H1 (cell line): ENCODE measurements around the gene CMKLR1. TPM values are rescaled to one million over a fixed set of nuclear protein-coding genes. Genes with fewer than 3 reads are reported as not detected.
A peak's percentile ranks its signal among the peaks of the same experiment; 100 is the strongest.

Experiments
- CTCF ChIA-PET: fragments of 300-600 bp; sonication (Branson Sonifier 250); formaldehyde crosslinking; loops from one replicate; lab custom pipeline; 2021; ENCODE audit not compliant: partially characterized antibody; lab: Charles Lee
- POLR2A ChIA-PET: fragments of 300-600 bp; sonication (Branson Sonifier 250); formaldehyde crosslinking; loops from one replicate; lab custom pipeline; 2021; ENCODE audit warnings: inconsistent platforms; ENCODE audit not compliant: partially characterized antibody; lab: Charles Lee
- DNase-seq, 2 experiments: peaks; one replicate each; pipeline versions ENCODE4 v3.0.0 to v3.0.0-alpha.2; 2010 to 2022; ENCODE audit warnings: low spot score in 2 of 2, low read depth in 1 of 2, mixed read lengths in 1 of 2
- FAIRE-seq: peaks from 2 replicates; lab custom pipeline; 2011; peaks lifted over from hg19 to GRCh38; lab: Jason Lieb, UNC
- H2AFZ ChIP-seq: 2 replicates; pipeline ENCODE4 v1.8.1; 2012; ENCODE audit warnings: low read length, inconsistent platforms
- H2AK5ac ChIP-seq: 2 replicates; pipeline ENCODE4 v1.6.1; 2013; ENCODE audit warnings: low read depth, low read length
- H2BK120ac ChIP-seq: replicated peaks from 2 replicates; pipeline ENCODE3; 2013; ENCODE audit warnings: low read depth, low read length, inconsistent platforms
- H2BK12ac ChIP-seq: 2 replicates; pipeline ENCODE4 v1.6.1; 2013; ENCODE audit warnings: low read depth, low read length
- H2BK15ac ChIP-seq: 2 replicates; pipeline ENCODE4 v1.6.1; 2013; ENCODE audit warnings: low read length
- H2BK20ac ChIP-seq: 2 replicates; pipeline ENCODE4 v1.6.1; 2013; ENCODE audit warnings: low read length
- H2BK5ac ChIP-seq: 2 replicates; pipeline ENCODE4 v1.6.1; 2013; ENCODE audit warnings: low read depth, low read length
- H3K14ac ChIP-seq: 2 replicates; pipeline ENCODE4 v1.6.1; 2013; ENCODE audit warnings: inconsistent platforms; ENCODE audit not compliant: insufficient read length
- H3K18ac ChIP-seq: 2 replicates; pipeline ENCODE4 v1.6.1; 2013; ENCODE audit warnings: low read length; ENCODE audit errors: extremely low read depth
- H3K23ac ChIP-seq: 2 replicates; pipeline ENCODE4 v1.6.1; 2013; ENCODE audit warnings: inconsistent platforms; ENCODE audit not compliant: insufficient read length
- H3K23me2 ChIP-seq: 2 replicates; pipeline ENCODE4 v1.6.1; 2013; ENCODE audit warnings: low read depth, low read length
- H3K27ac ChIP-seq: 2 replicates; pipeline ENCODE4 v1.6.1; 2011; ENCODE audit warnings: low read depth, low read length, inconsistent platforms
- H3K27me3 ChIP-seq, 4 experiments: replicated peaks in 1 of 4; 1 replicate in 1 of 4; 2 replicates in 3 of 4; pipeline versions ENCODE4 v1.6.1 to v1.8.1; 2011 to 2013; ENCODE audit warnings: low read length in 3 of 4, mild to moderate bottlenecking in 3 of 4, inconsistent platforms in 2 of 4, mixed read lengths in 2 of 4, moderate library complexity in 1 of 4; ENCODE audit not compliant: control insufficient read depth in 3 of 4, insufficient read depth in 3 of 4; ENCODE audit errors: extremely low read depth in 1 of 4
- H3K36me3 ChIP-seq, 4 experiments: 2 replicates each; pipeline versions ENCODE4 v1.6.1 to v1.8.1; 2011 to 2013; ENCODE audit warnings: mild to moderate bottlenecking in 4 of 4, low read length in 3 of 4, moderate library complexity in 2 of 4, control low read depth in 1 of 4, inconsistent platforms in 1 of 4; ENCODE audit not compliant: insufficient read depth in 4 of 4, control insufficient read depth in 2 of 4
- H3K4ac ChIP-seq: replicated peaks from 2 replicates; pipeline ENCODE3; 2013; ENCODE audit warnings: low read length, low read depth, mixed read lengths, inconsistent platforms; ENCODE audit not compliant: insufficient read length
- H3K4me1 ChIP-seq, 4 experiments: replicated peaks in 1 of 4; 1 replicate in 1 of 4; 2 replicates in 3 of 4; pipeline versions ENCODE4 v1.6.1 to v1.8.1; 2011 to 2013; ENCODE audit warnings: low read length in 3 of 4, inconsistent platforms in 2 of 4, mixed read lengths in 1 of 4; ENCODE audit not compliant: insufficient read depth in 4 of 4, control insufficient read depth in 3 of 4
- H3K4me2 ChIP-seq, 2 experiments: 2 replicates each; pipeline versions ENCODE4 v1.6.1 to v1.8.1; 2011 to 2013; ENCODE audit warnings: low read depth in 2 of 2, low read length in 2 of 2, control low read depth in 1 of 2, inconsistent platforms in 1 of 2, mild to moderate bottlenecking in 1 of 2; ENCODE audit not compliant: insufficient read depth in 1 of 2
- H3K4me3 ChIP-seq, 4 experiments: fragments of 200-600, 300-600 bp in 1 of 4; sonication (generic), shearing (Covaris generic), sonication (Bioruptor Twin) in 1 of 4; 2 replicates each; pipeline versions ENCODE4 v1.5.1 to v1.8.1; 2011 to 2016; ENCODE audit warnings: low read length in 4 of 4, low read depth in 3 of 4, control low read depth in 2 of 4, inconsistent platforms in 2 of 4, mild to moderate bottlenecking in 2 of 4, mixed read lengths in 1 of 4, moderate library complexity in 1 of 4; ENCODE audit not compliant: insufficient read depth in 2 of 4; ENCODE audit errors: extremely low read depth in 1 of 4
- H3K56ac ChIP-seq: replicated peaks from 2 replicates; pipeline ENCODE3; 2013; ENCODE audit warnings: low read depth, mild to moderate bottlenecking, mixed read lengths, low read length, inconsistent platforms; ENCODE audit not compliant: insufficient read length
- H3K79me1 ChIP-seq: 2 replicates; pipeline ENCODE4 v1.6.1; 2013; ENCODE audit warnings: low read depth, low read length, control low read depth
- H3K79me2 ChIP-seq, 2 experiments: 2 replicates each; pipeline versions ENCODE4 v1.6.1 to v1.8.1; 2012 to 2013; ENCODE audit warnings: low read length in 2 of 2, mild to moderate bottlenecking in 2 of 2, inconsistent platforms in 1 of 2; ENCODE audit not compliant: insufficient read depth in 2 of 2, control insufficient read depth in 1 of 2
- H3K9ac ChIP-seq, 4 experiments: replicated peaks in 1 of 4; 1 replicate in 1 of 4; 2 replicates in 3 of 4; pipeline versions ENCODE4 v1.6.1 to v1.8.1; 2011 to 2013; ENCODE audit warnings: low read depth in 3 of 4, low read length in 3 of 4, control low read depth in 2 of 4, mild to moderate bottlenecking in 2 of 4, moderate library complexity in 2 of 4, inconsistent platforms in 1 of 4; ENCODE audit errors: extremely low read depth in 1 of 4
- H3K9me3 ChIP-seq, 2 experiments: 2 replicates each; pipeline versions ENCODE4 v1.6.1 to v1.8.1; 2012 to 2013; ENCODE audit warnings: mild to moderate bottlenecking in 2 of 2, moderate library complexity in 2 of 2, control low read depth in 1 of 2, inconsistent platforms in 1 of 2, low read depth in 1 of 2, low read length in 1 of 2, mixed read lengths in 1 of 2; ENCODE audit not compliant: insufficient read depth in 2 of 2
- H4K20me1 ChIP-seq, 2 experiments: replicated peaks in 1 of 2; 2 replicates each; pipeline versions ENCODE3 to v1.8.1; 2011 to 2013; ENCODE audit warnings: inconsistent platforms in 2 of 2, low read length in 2 of 2, mild to moderate bottlenecking in 1 of 2; ENCODE audit not compliant: insufficient read depth in 2 of 2, control insufficient read depth in 1 of 2
- H4K5ac ChIP-seq: 2 replicates; pipeline ENCODE4 v1.6.1; 2013; ENCODE audit warnings: low read length, low read depth, mixed read lengths, inconsistent platforms; ENCODE audit not compliant: insufficient read length
- H4K8ac ChIP-seq: 2 replicates; pipeline ENCODE4 v1.8.0; 2013; ENCODE audit warnings: mild to moderate bottlenecking, moderate library complexity, low read length, inconsistent platforms; ENCODE audit not compliant: insufficient read depth; ENCODE audit errors: extremely low read depth
- H4K91ac ChIP-seq: replicated peaks from 2 replicates; pipeline ENCODE3; 2013; ENCODE audit warnings: low read length, mixed read lengths, inconsistent platforms; ENCODE audit not compliant: insufficient read length
- ASH2L ChIP-seq: fragments of 200-600, 300-600 bp; sonication (generic); IDR thresholded peaks from one replicate; pipeline ENCODE4 v1.7.1; 2017; ENCODE audit warnings: low read length
- CEBPB ChIP-seq: IDR thresholded peaks from 2 replicates; pipeline ENCODE4 v1.6.1; 2012; ENCODE audit warnings: low read depth, low read length
- SIN3A ChIP-seq, 2 experiments: IDR thresholded peaks in 1 of 2; conservative IDR thresholded peaks in 1 of 2; 2 replicates each; pipeline ENCODE4 v1.6.1; 2011 to 2012; ENCODE audit warnings: low read length in 2 of 2, improper control_type of control experiment in 1 of 2, low read depth in 1 of 2, mild to moderate bottlenecking in 1 of 2
- TEAD4 ChIP-seq: IDR thresholded peaks from 2 replicates; pipeline ENCODE4 v1.6.1; 2012; ENCODE audit warnings: low read depth, low read length, inconsistent platforms, mixed read lengths
- YY1 ChIP-seq: IDR thresholded peaks from 2 replicates; pipeline ENCODE4 v1.6.1; 2011; ENCODE audit warnings: low read depth, mild to moderate bottlenecking, low read length
- WGBS, 2 experiments: shearing (Covaris generic) in 1 of 2; methylation state at CpG; one replicate each; pipeline versions ENCODE4 v1.1.6 to v1.1.7; 2013 to 2015; ENCODE audit warnings: low lambda C conversion rate in 2 of 2, mixed read lengths in 2 of 2, inconsistent platforms in 1 of 2, low coverage in 1 of 2, missing lambda C conversion rate in 1 of 2; ENCODE audit not compliant: insufficient replicate concordance in 2 of 2, insufficient coverage in 1 of 2, insufficient read length in 1 of 2; ENCODE audit errors: extremely low coverage in 1 of 2, missing lambda C conversion rate in 1 of 2; 5-methylcytosine and 5-hydroxymethylcytosine counted together
- polyA plus RNA-seq, 7 experiments: library from polyadenylated mRNA; depleted of rRNA in 3 of 7; stranded (reverse) in 5 of 7; unstranded in 2 of 7; fragments of >200 nt in 5 of 7; fragments of 200-250 nt in 2 of 7; gene quantifications; 1 replicate in 5 of 7; 2 replicates in 1 of 7; 4 replicates in 1 of 7; pipeline versions ENCODE4 v1.2.1 to v1.2.3, GENCODE V29; 2011 to 2013; ENCODE audit warnings: missing spikeins in 2 of 7, mixed read lengths in 2 of 7
- total RNA-seq: library from RNA; stranded (reverse); fragmentation: NEBNext Ultra II Directional; extraction: Animal tissue kit (Norgen Biotek cat#: 25700); gene quantifications from 2 replicates; pipeline ENCODE4 v1.2.1, GENCODE V29; 2021

Gene CMKLR1
- total and polyA plus RNA-seq, 2 of the 8 experiments (the other 6 are each of a cell fraction or from before 2014, with no cell fraction given), result 2.1 to 2.8 TPM

- Histone ChIP-seq H3K23ac (no peak overlapping the region), H2AK5ac (no peak overlapping the region), H2BK20ac (no peak overlapping the region), H3K23me2 (no peaks in the 10 kb centered on the region), H3K4me2 (no peak overlapping the region), H3K27ac (no peak overlapping the region), H3K27me3 (no peaks in the 10 kb centered on the region), H2BK15ac (no peak overlapping the region), H4K20me1 (no peaks in the 10 kb centered on the region), H4K8ac (no peak overlapping the region), H3K4me1 (no peaks in the 10 kb centered on the region), H3K4me3 (no peak overlapping the region), H3K79me2 (no peaks in the 10 kb centered on the region), H2AFZ (no peak overlapping the region), H3K56ac (no peak overlapping the region), H4K5ac (no peak overlapping the region), H3K4ac (no peak overlapping the region), H3K79me1 (no peaks in the 10 kb centered on the region), H3K36me3 (no peaks in the 10 kb centered on the region), H3K18ac (no peak overlapping the region), H2BK120ac (no peak overlapping the region), H2BK12ac (no peak overlapping the region), H3K9ac (no peak overlapping the region), H3K9me3 (peaks cover 5 to 7% of the 10 kb centered on the region in 2 experiments; a peak in 2 of 4 replicates), H4K91ac (no peak overlapping the region), H3K14ac (no peak overlapping the region), H2BK5ac (no peak overlapping the region)
- CTCF ChIA-PET, result interaction anchor here (0.5 to 2.5 kb wide), 15 partner anchors 8 to 943 kb away, joined by 3 to 9 read pairs (median 3); partner anchors contain the start of gene CMKLR1
- no peak for TF ChIP-seq ASH2L
- no peak for TF ChIP-seq YY1
- no peak for TF ChIP-seq CEBPB
- peak in 1 of 2 experiments; percentile 74; a peak in 1 of 4 replicates for TF ChIP-seq SIN3A (conservative IDR thresholded peaks at IDR 0.05 in 1 of 2, IDR thresholded peaks at IDR 0.05 in 1 of 2; ENCODE audit: low read depth in 1 of 2, low read length in 2 of 2)
- TF ChIP-seq TEAD4, result 0 out of 2 replicates have a peak, but pooled peaks have one; percentile 33
- 72% methylated on average over 8 of the region's 8 CpGs; no CpG with 5 or more reads in 1 of the 2 experiments for WGBS, 2 experiments
- POLR2A ChIA-PET, result interaction anchor here (1.1 kb wide), 1 partner anchor 75 kb away, joined by 4 read pairs; no protein-coding TSS in a partner anchor
- DNase-seq, result peak in 1 of 2 experiments; percentile 70
- peak; percentile 45 for FAIRE-seq
These were observed 42.8 kb upstream of the CMKLR1 start for GRCh38 chr12:108381787-108382436.
